HG02981 (cell line): ENCODE measurements around the gene MTURN.
"Not testable (repeated sequence)": the region's sequence is repeated elsewhere in the genome, so short reads cannot be mapped to it uniquely, and the experiment has no call there.

Source experiments
- ATAC-seq: cut with Tn5 transposase; IDR thresholded peaks from one replicate; pipeline ENCODE4 v1.9.1; 2021; ENCODE audit warnings: mild to moderate bottlenecking, moderate library complexity; ENCODE audit not compliant: unreplicated experiment

MTURN gene

DNA sequence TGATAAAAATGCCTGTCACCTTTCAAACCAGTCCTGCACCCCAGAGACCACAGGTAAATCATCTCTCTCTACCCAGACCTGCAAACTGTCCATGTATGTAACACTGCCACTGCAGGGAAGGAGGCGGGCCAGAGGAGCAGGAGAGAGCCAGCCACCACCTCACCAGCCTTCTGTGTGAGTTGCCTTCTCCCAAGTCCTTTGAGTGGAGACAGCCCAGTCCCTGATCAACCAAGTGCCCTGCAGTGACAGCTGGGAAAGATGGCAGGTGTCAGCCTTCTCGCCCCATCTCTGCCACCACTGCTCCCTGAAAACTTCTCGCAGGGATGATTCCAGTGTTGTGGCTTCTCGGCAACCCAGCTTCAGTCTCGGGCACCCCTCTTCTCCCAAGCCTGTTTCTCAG is 42.4 kb downstream of the MTURN start:
- ATAC-seq: no peak

DNA sequence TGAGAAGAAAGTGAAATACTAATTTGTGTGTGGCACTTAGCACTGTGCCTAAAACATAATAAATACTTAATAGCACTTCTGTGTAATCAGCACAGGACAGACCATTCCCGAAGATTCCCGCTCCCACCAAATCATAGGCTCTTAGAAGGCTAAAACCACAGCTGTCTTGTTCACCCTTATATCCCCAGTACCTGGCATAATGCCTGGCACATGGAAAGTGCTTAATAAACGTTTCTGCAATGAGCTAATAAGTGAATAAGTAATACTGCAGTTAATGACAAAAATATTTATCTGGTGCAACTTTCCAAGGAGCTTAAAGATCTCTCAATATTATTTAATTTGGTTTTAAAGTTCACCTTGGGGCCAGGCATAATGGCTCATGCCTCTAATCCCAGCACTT is 43.2 kb downstream of the MTURN start:
- no peak for ATAC-seq

DNA sequence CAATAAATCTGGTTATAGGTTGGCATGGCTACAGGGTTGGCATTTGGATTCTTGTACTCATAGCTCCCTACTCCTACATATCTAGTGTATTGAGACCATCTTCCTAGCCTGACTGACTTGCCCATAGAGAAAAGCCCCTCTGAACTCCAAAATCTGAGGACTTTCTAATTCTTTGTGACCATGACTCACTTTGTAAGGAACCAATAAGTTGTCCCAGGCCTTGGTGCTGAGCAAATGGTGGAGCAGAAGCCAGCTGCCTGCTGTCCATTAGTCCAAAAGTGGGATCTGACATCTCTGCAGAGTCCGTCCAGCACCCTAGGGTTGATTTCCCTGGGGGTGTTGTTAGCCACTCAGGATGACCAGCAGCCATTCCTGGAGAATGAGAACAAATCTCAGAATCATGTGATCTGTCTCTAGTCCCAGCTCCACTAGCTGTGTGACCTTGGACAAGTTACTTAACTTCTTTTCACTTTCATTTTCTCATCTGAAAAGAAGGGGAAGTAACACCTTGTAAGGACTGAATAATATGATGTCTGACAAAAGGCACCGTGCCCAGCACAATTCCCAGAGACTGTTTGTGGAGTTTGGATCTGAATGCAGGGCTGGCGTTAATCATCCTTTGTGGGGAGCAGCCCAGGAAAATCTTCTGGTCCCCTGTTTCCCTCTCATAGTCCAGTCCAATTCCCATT is 44.1 kb downstream of the MTURN start:
- ATAC-seq: peak; percentile 83

DNA sequence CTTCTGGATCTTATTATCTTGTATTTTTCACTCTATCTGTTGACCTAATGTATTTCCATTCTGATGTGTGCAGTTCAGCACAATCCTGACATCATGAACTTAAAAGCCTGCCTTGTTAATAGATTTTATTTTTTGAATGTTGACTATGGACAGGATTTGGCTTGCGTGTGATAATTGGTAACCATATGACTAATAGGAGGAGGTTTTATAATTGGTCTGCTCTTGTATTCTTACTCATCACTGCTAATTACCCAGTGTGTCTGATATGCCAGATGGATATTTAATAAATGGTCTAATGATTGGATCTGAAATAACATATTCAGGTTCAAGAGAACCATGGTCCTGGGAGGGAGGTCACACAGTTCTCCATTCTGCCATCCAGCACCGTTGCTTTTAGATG is 45.9 kb downstream of the MTURN start:
- no peak for ATAC-seq

DNA sequence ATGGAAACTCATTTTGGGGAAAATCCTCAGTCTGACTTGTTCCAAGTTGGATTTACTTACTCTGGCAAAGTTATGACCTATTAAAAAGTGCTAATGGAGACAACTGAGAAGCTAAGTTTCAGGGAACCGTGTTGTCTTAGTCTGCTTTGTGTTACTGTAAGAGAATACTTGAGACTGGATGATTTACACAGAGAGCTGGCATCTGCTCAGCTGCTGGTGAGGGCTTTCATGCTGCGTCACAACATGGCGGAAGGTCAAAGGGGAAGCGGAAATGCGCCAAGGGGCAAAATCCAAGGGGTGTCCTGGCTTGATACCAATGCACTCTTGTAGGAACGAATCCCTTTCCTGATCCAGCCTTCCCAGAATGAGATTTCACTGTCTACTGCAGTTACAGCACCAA is 46.4 kb downstream of the MTURN start:
- ATAC-seq: no peak

DNA sequence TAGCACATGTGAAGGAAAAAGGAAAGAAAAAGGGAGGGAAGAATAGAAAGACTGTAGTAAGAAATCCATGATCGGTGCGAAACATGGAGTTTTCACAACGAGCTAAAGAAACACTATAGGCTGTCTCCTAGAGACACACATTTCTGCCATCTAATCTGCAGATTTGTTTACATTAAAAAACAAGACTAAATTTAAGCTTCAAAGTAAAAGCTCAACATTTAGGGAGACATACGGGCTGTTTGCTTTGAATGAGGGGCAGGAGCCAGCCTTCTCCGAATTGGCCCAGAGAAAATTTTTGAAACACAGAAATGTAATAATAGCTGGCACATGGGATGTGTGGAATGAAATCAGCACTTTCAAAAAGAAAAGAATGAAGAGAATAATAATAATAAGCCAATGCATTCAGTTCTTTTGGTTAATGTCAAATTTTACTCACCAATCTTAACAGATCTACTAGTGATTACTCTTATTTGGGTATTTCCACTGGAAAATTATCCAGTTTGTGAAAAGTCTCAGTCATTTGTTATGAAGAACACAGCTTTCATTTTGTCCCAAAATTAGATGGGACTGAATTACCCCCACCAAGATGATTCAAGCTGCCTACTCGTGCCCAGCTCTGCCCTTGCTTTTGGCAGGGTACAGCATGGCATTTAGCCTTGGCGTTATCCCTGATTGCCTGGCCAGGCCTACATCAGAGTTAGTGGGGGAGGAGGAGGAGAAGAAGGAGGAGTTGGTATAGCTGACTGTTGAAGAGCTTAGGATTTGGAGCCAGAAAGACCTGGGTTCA is 47.1 kb downstream of the MTURN start:
- ATAC-seq: no peak

DNA sequence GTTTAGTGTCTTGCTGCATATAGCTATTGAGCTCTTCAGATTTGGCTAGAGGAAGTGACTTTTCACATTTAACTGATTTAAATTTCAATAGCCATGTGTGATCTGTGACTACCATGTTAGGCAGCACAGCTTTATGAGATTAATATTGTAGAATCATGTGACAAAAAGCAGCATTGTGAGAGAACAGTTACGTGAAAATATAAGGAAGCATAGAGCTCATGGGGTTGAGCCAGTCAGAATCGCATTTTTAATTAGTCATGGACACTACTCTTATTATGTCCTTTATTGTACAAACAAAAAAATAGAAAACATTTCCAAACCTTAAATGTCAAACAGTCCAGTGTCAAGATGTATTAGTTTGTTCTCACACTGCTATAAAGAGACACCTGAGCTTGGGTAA is 48.0 kb downstream of the MTURN start:
- ATAC-seq: no peak

DNA sequence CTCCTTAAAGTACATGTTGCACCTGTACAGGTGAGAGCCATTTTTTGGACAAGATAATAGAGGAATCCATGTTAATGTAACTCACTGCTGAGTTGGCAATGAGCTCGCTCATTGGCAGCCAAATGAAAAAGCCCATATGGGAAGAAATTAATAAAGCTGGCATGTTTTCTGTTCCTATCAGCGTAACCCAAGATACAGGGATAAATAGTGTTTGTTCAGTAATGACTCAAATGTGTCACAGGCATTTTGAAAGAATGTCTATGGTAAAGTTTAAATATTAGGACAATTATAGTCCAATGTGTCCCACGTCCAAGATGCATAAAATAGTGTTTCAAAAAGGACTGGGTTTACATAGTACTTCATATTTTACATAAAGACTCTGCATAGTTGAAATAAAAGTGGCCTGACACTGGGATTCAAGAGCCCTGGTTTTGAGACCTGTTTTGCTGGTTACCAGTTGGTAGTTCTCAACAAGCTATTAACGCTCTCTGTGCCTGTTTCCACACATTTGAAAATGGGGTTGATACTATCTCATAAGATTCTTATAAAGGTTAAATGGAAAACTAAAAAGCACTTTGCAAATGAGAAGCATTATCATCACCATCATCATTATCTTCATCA is 49.1 kb downstream of the MTURN start:
- no peak for ATAC-seq

DNA sequence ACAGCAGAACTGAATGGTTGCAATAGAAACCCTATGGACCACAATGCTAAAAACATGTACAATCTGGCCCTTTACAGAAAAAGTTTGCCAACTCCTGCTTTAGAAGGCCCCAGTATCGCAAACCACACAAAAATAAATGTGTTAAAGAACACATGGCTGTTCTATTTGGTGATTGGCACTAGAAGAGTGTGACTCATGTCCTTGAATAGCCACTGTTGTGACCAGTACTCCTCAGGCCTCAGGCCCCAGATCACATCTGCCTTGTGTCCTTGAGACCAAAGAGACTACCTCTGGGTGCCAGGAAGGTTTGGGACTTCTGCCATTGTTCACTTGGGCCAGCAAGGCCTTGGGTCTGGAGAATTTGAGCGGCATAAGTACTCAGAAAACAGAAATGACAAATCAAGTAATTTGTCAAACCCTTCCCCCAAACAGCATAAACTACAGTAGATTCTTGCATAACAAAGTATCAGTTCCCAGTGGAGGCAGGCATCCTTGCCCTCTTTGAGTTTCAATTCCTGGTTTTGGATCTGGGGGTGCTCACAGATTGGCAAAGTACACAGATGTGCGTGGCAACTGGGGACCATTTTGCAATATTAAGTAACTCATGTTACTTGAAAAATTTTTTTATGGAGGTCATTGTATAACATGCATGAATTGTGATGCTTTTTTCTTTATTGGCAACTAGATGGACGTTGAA is 50.2 kb downstream of the MTURN start:
- no peak for ATAC-seq

DNA sequence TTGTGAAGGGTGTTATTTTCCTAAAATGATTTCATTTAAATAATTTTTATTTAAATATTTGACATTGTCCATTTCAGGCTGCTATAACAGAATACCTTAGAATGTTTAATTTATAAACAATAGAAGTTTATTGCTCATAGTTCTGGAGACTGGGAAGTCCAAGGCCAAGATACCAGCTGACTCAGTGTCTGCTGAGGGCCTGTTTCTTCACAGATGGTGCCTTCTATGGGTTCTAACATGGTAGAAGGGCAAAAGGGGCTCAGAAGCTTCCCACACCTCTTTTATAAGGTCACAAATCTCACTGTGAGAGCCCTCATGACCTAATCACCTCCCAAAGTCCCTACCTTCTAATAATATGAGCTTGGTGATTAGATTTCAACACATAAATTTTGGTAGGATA is 50.7 kb downstream of the MTURN start:
- ATAC-seq: no peak

DNA sequence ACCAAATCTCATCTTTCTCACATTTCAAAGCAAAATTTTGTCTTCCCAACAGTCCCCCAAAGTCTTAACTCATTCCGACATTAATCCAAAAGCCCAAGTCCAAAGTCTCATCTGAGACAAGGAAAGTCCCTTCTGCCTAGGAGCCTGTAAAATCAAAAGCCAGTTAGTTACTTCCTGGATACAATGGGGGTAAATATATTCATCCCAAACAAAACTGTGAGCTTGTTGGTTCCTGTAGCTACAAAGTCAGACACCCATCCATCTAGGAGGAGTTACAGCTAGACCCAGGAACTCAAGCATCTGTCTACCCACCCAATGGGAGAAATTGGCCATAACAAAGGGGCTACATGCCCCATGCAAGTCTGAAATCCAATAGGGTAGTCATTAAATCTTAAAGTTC is 51.9 kb downstream of the MTURN start:
- no peak for ATAC-seq

DNA sequence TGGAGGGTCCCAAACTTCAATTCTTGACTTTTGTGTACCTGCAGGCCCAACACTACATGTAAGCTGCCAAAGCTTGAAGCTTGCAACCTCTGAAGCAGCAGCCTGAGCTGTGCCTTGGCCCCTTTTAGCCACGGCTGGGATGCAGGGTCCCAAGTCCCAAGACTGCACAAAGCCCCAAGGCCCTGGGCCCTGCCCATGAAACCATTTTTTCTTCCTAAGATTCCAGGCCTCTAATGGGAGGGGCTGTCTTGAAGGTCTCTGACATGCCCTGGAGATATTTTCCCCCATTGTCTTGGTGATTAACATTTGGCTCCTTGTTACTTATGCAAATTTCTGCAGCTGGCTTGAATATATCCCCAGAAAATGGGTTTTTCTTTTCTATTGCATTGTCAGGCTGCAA is 52.7 kb downstream of the MTURN start:
- no peak for ATAC-seq

DNA sequence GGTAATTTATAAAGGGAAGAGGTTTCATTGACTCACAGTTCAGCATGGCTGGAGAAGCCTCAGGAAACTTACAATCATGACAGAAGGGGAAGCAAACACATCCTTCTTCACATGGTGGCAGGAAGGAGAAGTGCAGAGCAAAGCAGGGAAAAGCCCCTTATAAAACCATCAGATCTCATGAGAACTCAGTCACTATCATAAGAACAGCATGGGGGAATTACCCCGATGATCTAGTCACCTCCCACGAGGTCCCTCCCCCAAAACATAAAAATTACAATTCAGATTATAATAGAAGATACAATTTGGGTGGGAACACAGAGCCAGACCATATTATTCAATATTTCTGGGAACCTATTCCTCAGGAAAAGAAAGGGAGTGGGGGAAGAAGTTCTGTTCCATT is 53.6 kb downstream of the MTURN start:
- ATAC-seq: not testable (repeated sequence)

DNA sequence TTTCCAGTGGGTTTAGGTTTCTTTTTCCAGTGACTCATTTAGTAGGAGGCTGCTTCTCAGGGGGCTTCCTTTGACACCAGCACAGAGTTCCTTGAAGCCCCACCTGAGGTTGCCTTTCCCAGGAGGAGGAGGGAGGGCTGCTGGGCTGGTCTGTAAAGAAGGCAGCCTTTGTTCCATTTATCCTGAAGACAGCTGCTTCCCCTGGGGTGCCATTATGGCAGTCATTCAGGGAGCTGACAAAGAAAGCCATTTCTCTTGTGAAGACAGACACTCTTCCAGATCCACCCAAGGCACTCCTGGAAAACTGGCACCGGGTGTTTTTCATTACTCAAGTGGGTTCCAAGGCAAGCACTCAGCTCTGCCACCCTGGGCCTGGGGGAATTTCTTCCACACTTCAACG is 54.0 kb downstream of the MTURN start:
- no peak for ATAC-seq

DNA sequence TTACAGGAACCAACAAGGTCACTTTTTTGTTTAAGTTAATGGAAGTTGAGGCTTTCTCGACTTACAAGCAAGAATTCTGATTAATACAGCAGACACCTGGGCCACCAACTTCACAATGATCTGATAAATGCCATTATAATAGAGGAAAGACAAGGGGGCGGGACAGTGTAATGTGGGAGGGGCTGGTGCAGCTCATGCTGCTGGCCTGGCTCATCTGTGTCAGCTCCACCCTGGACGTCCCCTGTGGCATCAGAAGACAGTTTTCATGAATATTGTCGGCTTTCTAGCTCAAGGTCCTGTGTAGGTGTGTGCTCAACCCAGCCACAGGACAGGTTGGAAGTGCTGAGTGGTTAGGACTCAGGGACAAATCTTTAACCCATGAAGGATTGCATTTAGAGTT is 57.0 kb downstream of the MTURN start:
- ATAC-seq: no peak

DNA sequence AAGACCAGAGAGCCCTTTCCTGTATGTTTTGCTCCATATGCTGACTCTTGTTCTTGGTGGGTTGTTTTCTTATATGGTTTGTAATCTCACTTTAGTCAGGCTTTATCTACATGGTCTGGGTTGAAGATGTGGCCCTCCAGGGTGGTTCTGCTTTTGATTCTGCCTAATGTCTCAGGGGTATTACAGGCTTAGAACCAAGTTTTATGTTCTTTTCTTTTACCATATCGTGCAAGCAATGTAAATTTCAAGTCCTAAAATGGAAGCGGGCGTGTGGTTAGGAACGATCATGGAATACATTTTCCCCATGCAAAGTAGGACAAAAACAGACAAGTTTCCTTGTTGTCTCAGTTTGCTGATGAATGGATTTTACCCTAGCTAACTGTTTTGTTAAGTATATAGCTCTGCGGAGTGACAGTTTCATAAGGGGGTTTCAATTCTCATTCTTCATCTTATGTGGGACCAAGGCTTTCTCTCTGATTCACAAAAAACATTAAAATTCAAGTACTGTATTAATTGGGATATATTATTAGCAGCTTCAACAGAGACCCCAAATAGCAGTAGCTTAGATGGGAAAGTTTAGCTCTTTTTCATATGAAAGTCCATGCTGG is 58.7 kb downstream of the MTURN start:
- no peak for ATAC-seq

DNA sequence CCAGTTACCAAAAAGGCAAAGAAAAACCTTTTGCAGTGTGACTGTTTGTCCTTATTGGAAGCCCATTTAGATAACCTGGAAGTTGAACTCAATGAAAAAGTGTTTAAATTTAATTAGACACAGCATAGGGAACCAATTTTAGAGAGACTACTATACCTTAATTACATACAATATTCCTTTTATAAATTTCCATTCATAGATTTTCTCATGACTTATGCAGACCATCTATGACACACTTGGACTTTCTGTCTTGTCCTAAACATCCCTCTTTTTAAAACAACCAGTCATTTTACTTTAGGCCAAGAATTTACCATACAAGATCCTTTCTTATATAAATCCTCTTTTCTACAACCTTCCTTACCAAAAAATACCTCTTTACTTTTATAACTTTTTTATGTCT is 61.6 kb downstream of the MTURN start:
- ATAC-seq: no peak

DNA sequence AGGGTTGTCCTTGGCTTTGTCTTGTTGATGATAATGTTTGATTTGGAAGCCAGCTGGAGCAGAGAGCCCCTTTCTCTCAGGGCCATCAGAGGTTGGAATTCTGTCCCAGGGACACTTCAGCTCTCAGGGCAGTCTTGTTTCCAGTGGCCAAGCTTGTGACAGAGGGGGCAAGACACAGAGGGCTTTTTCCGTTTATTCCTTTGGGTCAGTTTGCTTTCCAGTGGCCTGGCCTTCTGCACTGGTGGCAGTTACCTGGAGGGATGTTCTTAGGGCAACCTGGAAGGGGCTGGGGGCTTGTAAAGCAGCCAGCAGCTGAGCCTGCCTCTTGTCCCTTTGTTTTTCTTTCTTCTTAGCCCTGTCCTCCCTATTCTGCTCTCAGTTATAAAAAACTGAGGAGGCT is 62.7 kb downstream of the MTURN start:
- ATAC-seq: no peak

DNA sequence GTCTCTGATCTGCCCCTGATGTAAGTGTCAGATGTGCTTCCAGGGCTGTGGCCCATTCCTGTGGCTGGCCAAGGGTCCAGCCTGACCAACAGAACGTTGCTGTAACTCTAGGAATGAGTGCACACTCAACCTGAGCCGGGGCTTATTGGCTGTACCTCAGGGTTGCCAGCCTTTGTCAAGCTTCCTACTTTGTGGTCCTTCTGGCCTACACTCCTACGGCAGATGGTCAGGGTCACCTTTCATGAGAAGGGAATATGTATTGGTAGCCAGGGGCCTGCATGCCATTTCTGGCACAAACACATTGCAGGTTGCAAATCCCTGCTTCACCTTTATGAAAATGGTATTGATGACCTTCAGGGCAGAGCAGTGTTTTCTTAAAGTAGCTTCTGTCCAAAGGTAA is 64.5 kb downstream of the MTURN start:
- ATAC-seq: no peak

DNA sequence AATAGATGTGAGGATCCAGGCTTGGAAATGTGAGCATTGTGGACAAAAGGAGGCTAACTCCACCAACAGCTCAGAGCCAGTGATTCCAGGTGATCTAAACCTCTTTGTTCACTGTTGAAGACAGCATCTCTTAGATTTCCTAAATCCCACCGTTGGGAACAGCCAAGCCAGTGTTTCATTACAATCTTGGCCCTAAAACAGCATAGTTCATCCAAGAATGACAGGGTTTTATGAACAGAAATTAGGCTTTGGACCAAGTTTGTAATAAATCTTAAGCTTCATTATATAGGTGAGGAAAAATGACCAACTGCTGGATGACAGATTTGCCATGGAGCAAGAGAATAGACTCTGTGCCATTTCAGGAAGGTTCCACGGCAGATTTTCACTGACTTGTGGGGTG is 65.8 kb downstream of the MTURN start:
- ATAC-seq: no peak

DNA sequence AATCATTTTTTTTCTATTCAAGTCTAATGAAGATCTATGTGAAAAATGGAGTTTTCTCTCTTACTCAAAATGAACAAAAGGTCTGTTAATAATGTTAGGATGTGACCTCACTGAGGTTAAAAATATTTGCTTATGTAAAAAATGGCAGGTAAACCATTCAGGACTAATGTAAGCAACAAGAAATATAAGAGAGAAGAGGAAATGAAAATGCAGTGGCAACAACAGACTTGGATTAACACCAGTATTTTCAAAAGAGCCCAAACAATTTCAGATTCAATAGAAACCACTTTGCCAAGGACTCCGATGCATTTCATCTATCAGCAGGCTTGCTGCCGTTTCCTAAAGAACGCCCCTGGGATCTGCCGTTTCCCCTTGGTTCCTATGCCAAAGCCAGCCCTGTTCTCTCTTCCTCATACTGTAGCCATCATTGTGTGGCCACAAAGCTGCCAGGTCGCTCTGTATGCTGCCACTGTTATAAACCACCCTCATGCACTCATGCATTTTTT is 66.4 kb downstream of the MTURN start:
- peak; percentile 81 for ATAC-seq
